GM12878 (cell line): ENCODE results near the gene LRRN2.

Experiments
- ATF7 ChIP-seq: fragments of 450-650 bp; IDR thresholded peaks from 2 replicates; pipeline ENCODE4 v1.6.1; 2016; ENCODE audit warnings: low read depth, mild to moderate bottlenecking
- BHLHE40 ChIP-seq, 2 experiments: fragments of 450-650 bp in 1 of 2; IDR thresholded peaks; 2 replicates each; pipeline ENCODE4 v1.6.1; 2011 to 2017; ENCODE audit warnings: low read depth in 2 of 2, borderline replicate concordance in 1 of 2, improper control_type of control experiment in 1 of 2, low read length in 1 of 2, mild to moderate bottlenecking in 1 of 2
- ETV6 ChIP-seq, 2 experiments: fragments of 450-650 bp in 1 of 2; IDR thresholded peaks in 1 of 2; conservative IDR thresholded peaks in 1 of 2; 2 replicates each; pipeline ENCODE4 v1.6.1; 2014; ENCODE audit warnings: antibody characterized with exemption in 1 of 2, borderline replicate concordance in 1 of 2, low read depth in 1 of 2, mild to moderate bottlenecking in 1 of 2, moderate library complexity in 1 of 2
- POLR2A ChIP-seq: IDR thresholded peaks from 2 replicates; pipeline ENCODE4 v1.6.1; 2011; ENCODE audit warnings: low read depth, mild to moderate bottlenecking, low read length
- ZNF24 ChIP-seq: fragments of 450-650 bp; IDR thresholded peaks from 2 replicates; pipeline ENCODE4 v1.6.1; 2017; ENCODE audit warnings: antibody characterized with exemption, mild to moderate bottlenecking
- TF ChIP-seq, protein P1 (sequence below), 3 experiments: IDR thresholded peaks in 2 of 3; conservative IDR thresholded peaks in 1 of 3; 2 replicates each; pipeline ENCODE4 v1.5.1; 2011; ENCODE audit warnings: low read depth in 3 of 3, low read length in 3 of 3, mild to moderate bottlenecking in 3 of 3, control low read depth in 2 of 3, moderate library complexity in 2 of 3, inconsistent platforms in 1 of 3, mixed read lengths in 1 of 3; ENCODE audit not compliant: control insufficient read depth in 2 of 3, insufficient read depth in 1 of 3; ENCODE audit errors: extremely low read depth in 1 of 3
- TF ChIP-seq, protein P2 (sequence below): fragments of 450-650 bp; IDR thresholded peaks from 2 replicates; pipeline ENCODE4 v1.6.1; 2016; ENCODE audit warnings: mild to moderate bottlenecking, moderate library complexity, borderline replicate concordance

DNA sequence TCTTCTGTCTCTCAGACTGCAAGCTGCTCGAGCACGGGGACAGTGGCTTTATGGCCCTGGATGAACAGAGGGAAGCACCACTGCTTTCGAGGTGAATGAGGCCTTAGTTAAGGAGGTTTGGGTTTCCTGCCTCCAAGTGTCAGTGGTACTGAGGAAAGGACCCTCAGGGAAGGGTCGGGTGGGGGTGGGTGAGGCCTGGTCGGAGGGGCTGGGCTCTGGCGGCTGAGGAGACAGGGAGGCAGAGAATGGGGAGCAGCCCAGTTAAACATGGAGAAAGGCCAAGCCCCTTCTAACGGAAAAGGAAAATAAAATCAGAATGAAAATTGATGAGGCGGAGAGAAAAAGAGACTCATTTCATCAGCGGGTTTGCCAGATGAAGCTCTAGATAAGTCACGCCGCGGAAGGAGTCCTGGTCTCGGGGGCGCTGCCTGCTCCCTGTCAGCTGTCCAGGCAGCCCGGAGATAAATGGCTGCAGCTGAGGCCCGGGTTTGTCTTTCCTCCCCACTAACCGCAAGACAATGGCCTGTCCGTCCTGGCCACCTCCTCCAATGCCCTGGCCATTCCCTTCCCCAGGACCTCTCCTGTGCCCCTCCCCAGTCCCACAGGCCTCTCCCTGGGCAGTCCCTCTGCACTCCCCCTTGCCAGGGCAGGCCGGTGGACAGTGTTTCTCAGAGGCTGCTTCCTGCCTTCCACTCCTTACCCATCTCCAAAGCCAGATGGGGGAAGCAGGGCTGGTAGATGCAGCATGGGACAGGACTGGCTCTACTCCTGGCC is 55.2 kb downstream of the LRRN2 start:
- no peak for TF ChIP-seq ATF7
- no peak for TF ChIP-seq ETV6 (conservative IDR thresholded peaks at IDR 0.05 in 1 of 2, IDR thresholded peaks at IDR 0.05 in 1 of 2; ENCODE audit: borderline replicate concordance in 1 of 2, low read depth in 1 of 2)
- TF ChIP-seq POLR2A, result no peak
- TF ChIP-seq ZNF24, result no peak
- TF ChIP-seq, protein P1, sequence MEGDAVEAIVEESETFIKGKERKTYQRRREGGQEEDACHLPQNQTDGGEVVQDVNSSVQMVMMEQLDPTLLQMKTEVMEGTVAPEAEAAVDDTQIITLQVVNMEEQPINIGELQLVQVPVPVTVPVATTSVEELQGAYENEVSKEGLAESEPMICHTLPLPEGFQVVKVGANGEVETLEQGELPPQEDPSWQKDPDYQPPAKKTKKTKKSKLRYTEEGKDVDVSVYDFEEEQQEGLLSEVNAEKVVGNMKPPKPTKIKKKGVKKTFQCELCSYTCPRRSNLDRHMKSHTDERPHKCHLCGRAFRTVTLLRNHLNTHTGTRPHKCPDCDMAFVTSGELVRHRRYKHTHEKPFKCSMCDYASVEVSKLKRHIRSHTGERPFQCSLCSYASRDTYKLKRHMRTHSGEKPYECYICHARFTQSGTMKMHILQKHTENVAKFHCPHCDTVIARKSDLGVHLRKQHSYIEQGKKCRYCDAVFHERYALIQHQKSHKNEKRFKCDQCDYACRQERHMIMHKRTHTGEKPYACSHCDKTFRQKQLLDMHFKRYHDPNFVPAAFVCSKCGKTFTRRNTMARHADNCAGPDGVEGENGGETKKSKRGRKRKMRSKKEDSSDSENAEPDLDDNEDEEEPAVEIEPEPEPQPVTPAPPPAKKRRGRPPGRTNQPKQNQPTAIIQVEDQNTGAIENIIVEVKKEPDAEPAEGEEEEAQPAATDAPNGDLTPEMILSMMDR (IDR thresholded peaks at IDR 0.05 in 2 of 3, conservative IDR thresholded peaks at IDR 0.05 in 1 of 3; ENCODE audit: control insufficient read depth in 2 of 3, extremely low read depth in 1 of 3, insufficient read depth in 1 of 3, low read depth in 3 of 3, low read length in 3 of 3), result no peak
- TF ChIP-seq, protein P2, sequence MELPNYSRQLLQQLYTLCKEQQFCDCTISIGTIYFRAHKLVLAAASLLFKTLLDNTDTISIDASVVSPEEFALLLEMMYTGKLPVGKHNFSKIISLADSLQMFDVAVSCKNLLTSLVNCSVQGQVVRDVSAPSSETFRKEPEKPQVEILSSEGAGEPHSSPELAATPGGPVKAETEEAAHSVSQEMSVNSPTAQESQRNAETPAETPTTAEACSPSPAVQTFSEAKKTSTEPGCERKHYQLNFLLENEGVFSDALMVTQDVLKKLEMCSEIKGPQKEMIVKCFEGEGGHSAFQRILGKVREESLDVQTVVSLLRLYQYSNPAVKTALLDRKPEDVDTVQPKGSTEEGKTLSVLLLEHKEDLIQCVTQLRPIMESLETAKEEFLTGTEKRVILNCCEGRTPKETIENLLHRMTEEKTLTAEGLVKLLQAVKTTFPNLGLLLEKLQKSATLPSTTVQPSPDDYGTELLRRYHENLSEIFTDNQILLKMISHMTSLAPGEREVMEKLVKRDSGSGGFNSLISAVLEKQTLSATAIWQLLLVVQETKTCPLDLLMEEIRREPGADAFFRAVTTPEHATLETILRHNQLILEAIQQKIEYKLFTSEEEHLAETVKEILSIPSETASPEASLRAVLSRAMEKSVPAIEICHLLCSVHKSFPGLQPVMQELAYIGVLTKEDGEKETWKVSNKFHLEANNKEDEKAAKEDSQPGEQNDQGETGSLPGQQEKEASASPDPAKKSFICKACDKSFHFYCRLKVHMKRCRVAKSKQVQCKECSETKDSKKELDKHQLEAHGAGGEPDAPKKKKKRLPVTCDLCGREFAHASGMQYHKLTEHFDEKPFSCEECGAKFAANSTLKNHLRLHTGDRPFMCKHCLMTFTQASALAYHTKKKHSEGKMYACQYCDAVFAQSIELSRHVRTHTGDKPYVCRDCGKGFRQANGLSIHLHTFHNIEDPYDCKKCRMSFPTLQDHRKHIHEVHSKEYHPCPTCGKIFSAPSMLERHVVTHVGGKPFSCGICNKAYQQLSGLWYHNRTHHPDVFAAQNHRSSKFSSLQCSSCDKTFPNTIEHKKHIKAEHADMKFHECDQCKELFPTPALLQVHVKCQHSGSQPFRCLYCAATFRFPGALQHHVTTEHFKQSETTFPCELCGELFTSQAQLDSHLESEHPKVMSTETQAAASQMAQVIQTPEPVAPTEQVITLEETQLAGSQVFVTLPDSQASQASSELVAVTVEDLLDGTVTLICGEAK, result no peak
- TF ChIP-seq BHLHE40 (IDR thresholded peaks at IDR 0.05; ENCODE audit: borderline replicate concordance in 1 of 2, low read depth in 2 of 2, low read length in 1 of 2), result no peak
